ENCODE data around the gene RPS14. TPM values are rescaled to one million over a fixed set of nuclear protein-coding genes. Genes with fewer than 3 reads are reported as not detected.
A peak's percentile ranks its signal among the peaks of the same experiment; 100 is the strongest.

RPS14 gene
- total and polyA plus RNA-seq, 10 of the 15 experiments (the other 5 are each of a cell fraction or from before 2014, with no cell fraction given) = 2,295 to 4,047 (median 2,787) TPM

GRCh38 chr5:150407096-150407720 lies 42.3 kb downstream of the RPS14 start (continued):
- no peak for TF ChIP-seq PAX8 (IDR thresholded peaks at IDR 0.05)
- no peak for TF ChIP-seq ATF2 (IDR thresholded peaks at IDR 0.05; ENCODE audit: low read length)
- no peak for TF ChIP-seq KLF5 (IDR thresholded peaks at IDR 0.05; ENCODE audit: partially characterized antibody)
- peak; percentile 17 for TF ChIP-seq PBX3 (IDR thresholded peaks at IDR 0.05; ENCODE audit: insufficient replicate concordance, low read depth, low read length)
- TF ChIP-seq YY1 (IDR thresholded peaks at IDR 0.05; ENCODE audit: low read depth, low read length) = 0 out of 2 replicates have a peak, but pooled peaks have one; percentile 1
- no peak for TF ChIP-seq KDM1A (IDR thresholded peaks at IDR 0.05; ENCODE audit: borderline replicate concordance)
- TF ChIP-seq IRF3 (IDR thresholded peaks at IDR 0.05) = no peak
- TF ChIP-seq SPI1 (IDR thresholded peaks at IDR 0.05; ENCODE audit: borderline replicate concordance, insufficient read depth, low read depth, low read length) = 0 out of 2 replicates have a peak, but pooled peaks have one; percentile 14
- 0 out of 2 replicates have a peak, but pooled peaks have one; percentile 17 for TF ChIP-seq CREM (IDR thresholded peaks at IDR 0.05; ENCODE audit: low read depth)
- TF ChIP-seq CBFB (IDR thresholded peaks at IDR 0.05; ENCODE audit: low read depth) = peak; percentile 26
- no peak; the same call in 1 of the 2 replicates for TF ChIP-seq EED (IDR thresholded peaks at IDR 0.05; ENCODE audit: low read depth)
- no peak for TF ChIP-seq SKIL (IDR thresholded peaks at IDR 0.05; ENCODE audit: low read depth, poor library complexity, severe bottlenecking)
- TF ChIP-seq E4F1 (IDR thresholded peaks at IDR 0.05; ENCODE audit: borderline replicate concordance, partially characterized antibody) = no peak
- no peak for TF ChIP-seq IKZF2 (IDR thresholded peaks at IDR 0.05)
- TF ChIP-seq ASH2L (IDR thresholded peaks at IDR 0.05; ENCODE audit: borderline replicate concordance, low read depth) = no peak
- TF ChIP-seq MLLT1 (IDR thresholded peaks at IDR 0.05) = no peak
- TF ChIP-seq CREB1 (IDR thresholded peaks at IDR 0.05; ENCODE audit: low read depth) = no peak
- peak; percentile 20; the same call in 1 of the 2 replicates for TF ChIP-seq SMAD5 (IDR thresholded peaks at IDR 0.05; ENCODE audit: low read depth)
- no peak for TF ChIP-seq GABPA (IDR thresholded peaks at IDR 0.05; ENCODE audit: low read depth)
- no peak for TF ChIP-seq HDAC2 (IDR thresholded peaks at IDR 0.05)
- 0 out of 2 replicates have a peak, but pooled peaks have one; percentile 34 for TF ChIP-seq ZSCAN29 (IDR thresholded peaks at IDR 0.05)

Measured in GM12878 (cell line).